RWPE2 (cell line): Measurements from ENCODE around the gene FIGLA.

Experiments used
- ATAC-seq: fragments of 200-7000 bp; cut with Tn5 transposase; 3 replicates; pipeline ENCODE4 v1.9.1; 2021; ENCODE audit warnings: low read depth
- DNase-seq: peaks from one replicate; pipeline ENCODE4 v3.0.0-alpha.2; 2020; ENCODE audit warnings: low spot score
- H3K27ac ChIP-seq: fragments of 450-650 bp; 2 replicates; pipeline ENCODE4 v1.5.1; 2017; ENCODE audit warnings: mild to moderate bottlenecking; ENCODE audit not compliant: poor library complexity, severe bottlenecking
- H3K27me3 ChIP-seq: fragments of 250-450 bp; sonication (Bioruptor Pico); 2 replicates; pipeline ENCODE4 v1.5.1; 2021; ENCODE audit warnings: mild to moderate bottlenecking, moderate library complexity; ENCODE audit not compliant: insufficient read depth, poor library complexity, severe bottlenecking
- H3K36me3 ChIP-seq: fragments of 250-450 bp; sonication (Bioruptor Pico); 2 replicates; pipeline ENCODE4 v1.5.1; 2020; ENCODE audit warnings: low read depth, mild to moderate bottlenecking, moderate library complexity
- H3K4me1 ChIP-seq: fragments of 250-450 bp; sonication (Bioruptor Pico); 2 replicates; pipeline ENCODE4 v1.5.1; 2021; ENCODE audit warnings: mild to moderate bottlenecking, moderate library complexity; ENCODE audit not compliant: insufficient read depth, poor library complexity, severe bottlenecking
- H3K4me3 ChIP-seq: fragments of 250-450 bp; sonication (Bioruptor Pico); 2 replicates; pipeline ENCODE4 v1.5.1; 2021; ENCODE audit warnings: mild to moderate bottlenecking, moderate library complexity; ENCODE audit not compliant: severe bottlenecking
- H3K9me3 ChIP-seq: fragments of 250-450 bp; sonication (Bioruptor Pico); 2 replicates; pipeline ENCODE4 v1.5.1; 2021; ENCODE audit warnings: mild to moderate bottlenecking, moderate library complexity; ENCODE audit not compliant: severe bottlenecking
- CTCF ChIP-seq: fragments of 450-650 bp; IDR thresholded peaks from one replicate; pipeline ENCODE4 v1.5.1; 2017; ENCODE audit warnings: mild to moderate bottlenecking, moderate library complexity; ENCODE audit not compliant: poor library complexity, severe bottlenecking

The FIGLA gene

DNA sequence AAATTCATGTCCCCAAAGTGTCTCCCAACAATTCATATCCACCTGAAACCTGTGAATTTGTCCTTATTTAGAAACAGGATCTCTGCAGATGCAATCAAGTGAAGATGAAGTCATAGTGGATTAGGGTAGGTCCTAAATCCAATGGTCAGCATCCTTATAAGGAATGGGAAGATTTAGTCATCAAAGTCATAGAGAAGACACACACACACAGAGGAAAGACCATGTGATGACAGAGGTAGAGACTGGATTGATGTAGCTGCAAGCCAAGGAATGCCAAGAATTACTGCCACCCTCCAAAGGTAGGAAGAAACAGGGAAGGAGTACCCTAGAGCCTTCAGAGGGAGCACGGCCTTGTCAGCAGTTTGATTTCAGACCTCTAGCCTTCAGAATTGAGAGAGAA is 40.1 kb downstream of the FIGLA start:
- no peak overlapping the region for H3K4me3 ChIP-seq
- DNase-seq (no peak), ATAC-seq (no peak)
- H3K27ac ChIP-seq, result no peak overlapping the region
- no peaks in the 10 kb centered on the region for H3K4me1 ChIP-seq
- no peaks in the 10 kb centered on the region for H3K36me3 ChIP-seq
- peaks cover 35% of the 10 kb centered on the region for H3K27me3 ChIP-seq
- H3K9me3 ChIP-seq, result no peaks in the 10 kb centered on the region
- TF ChIP-seq CTCF, result no peak

DNA sequence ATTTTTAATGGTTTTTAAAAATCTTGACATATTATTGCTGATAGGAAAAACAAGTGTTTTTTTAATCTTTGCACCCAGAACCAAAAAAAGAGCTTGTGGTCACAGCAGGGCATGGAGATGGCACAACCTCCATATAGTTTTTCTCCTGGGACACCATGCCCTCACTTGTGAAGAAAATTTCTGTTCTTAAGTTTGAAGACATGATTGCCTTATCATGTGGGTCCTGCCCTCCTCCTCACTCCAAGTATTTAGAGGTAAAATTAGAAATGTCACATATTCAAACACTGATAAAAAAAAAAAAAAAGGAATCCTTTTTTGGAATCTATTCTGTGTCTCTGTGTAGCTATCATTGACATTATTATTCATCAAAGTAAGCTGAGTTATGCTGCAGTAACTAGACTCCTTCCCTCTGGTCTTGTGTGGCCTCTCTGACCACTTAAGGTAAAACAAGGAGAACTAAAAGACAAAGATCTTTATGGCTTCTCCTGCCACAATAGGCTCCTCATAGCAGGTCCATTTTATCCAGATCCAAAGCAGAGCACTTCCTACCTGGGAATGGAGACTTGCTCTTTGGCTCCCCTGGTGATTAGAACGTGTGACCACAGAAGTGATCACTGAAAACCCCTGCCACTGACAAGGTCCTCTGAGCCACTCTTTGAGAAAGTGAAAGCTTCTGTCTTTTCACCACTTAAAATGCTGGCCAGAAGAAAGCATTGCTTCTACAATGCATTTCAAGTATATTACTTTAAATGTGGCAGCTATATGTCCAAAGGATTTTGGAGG is 42.2 kb downstream of the FIGLA start:
- no peak for TF ChIP-seq CTCF
- no peaks in the 10 kb centered on the region for H3K9me3 ChIP-seq
- DNase-seq (no peak), ATAC-seq (no peak)
- no peaks in the 10 kb centered on the region for H3K36me3 ChIP-seq
- H3K4me1 ChIP-seq, result no peaks in the 10 kb centered on the region
- peaks cover 14% of the 10 kb centered on the region for H3K27me3 ChIP-seq
- no peak overlapping the region for H3K4me3 ChIP-seq
- no peak overlapping the region for H3K27ac ChIP-seq

DNA sequence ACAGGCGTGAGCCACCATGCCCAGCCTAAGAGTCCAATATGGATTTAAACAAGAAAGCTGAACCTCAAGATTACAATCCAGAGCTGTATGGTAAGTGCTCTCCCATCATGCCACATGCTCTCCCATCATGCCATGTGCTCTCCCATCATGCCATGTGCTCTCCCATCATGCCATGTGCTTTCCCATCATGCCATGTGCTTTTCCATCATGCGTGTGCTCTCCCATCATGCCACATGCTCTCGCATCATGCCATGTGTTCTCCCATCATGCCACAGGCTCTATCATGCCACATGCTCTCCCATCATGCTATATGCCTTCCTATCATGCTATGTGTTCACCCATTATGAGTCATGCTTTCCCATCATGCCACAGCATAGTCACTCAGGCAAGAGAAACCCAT is 43.2 kb downstream of the FIGLA start:
- H3K9me3 ChIP-seq, result no peaks in the 10 kb centered on the region
- no peaks in the 10 kb centered on the region for H3K4me1 ChIP-seq
- no peak for TF ChIP-seq CTCF
- no peak for DNase-seq
- no peak overlapping the region for H3K4me3 ChIP-seq
- no peak for ATAC-seq
- peaks cover 7% of the 10 kb centered on the region for H3K27me3 ChIP-seq
- no peaks in the 10 kb centered on the region for H3K36me3 ChIP-seq
- no peak overlapping the region for H3K27ac ChIP-seq

GRCh38 chr2:70746094-70746974 is 44.1 kb downstream of the FIGLA start:
- DNase-seq (no peak), ATAC-seq (no peak)
- TF ChIP-seq CTCF, result no peak
- H3K36me3 ChIP-seq, result no peaks in the 10 kb centered on the region
- no peaks in the 10 kb centered on the region for H3K4me1 ChIP-seq
- H3K4me3 ChIP-seq, result no peak overlapping the region
- H3K27me3 ChIP-seq, result peaks cover 7% of the 10 kb centered on the region
- no peak overlapping the region for H3K27ac ChIP-seq
- no peaks in the 10 kb centered on the region for H3K9me3 ChIP-seq
